Smooth muscle cell (in vitro differentiated cells): ENCODE measurements around the gene CEP95. TPM values are rescaled to one million over a fixed set of nuclear protein-coding genes. Genes with fewer than 3 reads are reported as not detected.

Experiments
- DNase-seq: peaks from one replicate; lab custom pipeline; 2025; ENCODE audit not compliant: unreplicated experiment; lab: John Stamatoyannopoulos, UW
- H2AFZ ChIP-seq: fragments of 200-600 bp; sonication (generic); 2 replicates; pipeline ENCODE4 v1.6.0; 2016; ENCODE audit warnings: antibody characterized with exemption, low read depth, mild to moderate bottlenecking
- H3F3A ChIP-seq: fragments of 200-600 bp; sonication (generic); 2 replicates; pipeline ENCODE4 v1.6.0; 2017; ENCODE audit warnings: antibody characterized with exemption, low read depth
- H3K27ac ChIP-seq: fragments of 200-600 bp; sonication (generic); 2 replicates; pipeline ENCODE4 v1.5.1; 2016; ENCODE audit warnings: low read depth, mild to moderate bottlenecking
- H3K27me3 ChIP-seq: fragments of 200-600 bp; sonication (generic); 2 replicates; pipeline ENCODE4 v1.6.1; 2016; ENCODE audit warnings: low read depth, mild to moderate bottlenecking
- H3K36me3 ChIP-seq: fragments of 200-600 bp; sonication (generic); 2 replicates; pipeline ENCODE4 v1.5.1; 2016; ENCODE audit warnings: low read depth
- H3K4me1 ChIP-seq: fragments of 200-600 bp; sonication (generic); 2 replicates; pipeline ENCODE4 v1.5.1; 2016; ENCODE audit warnings: low read depth
- H3K4me2 ChIP-seq: fragments of 200-600 bp; sonication (generic); 2 replicates; pipeline ENCODE4 v1.6.0; 2016; ENCODE audit warnings: mild to moderate bottlenecking
- H3K4me3 ChIP-seq: fragments of 200-600 bp; sonication (generic); 2 replicates; pipeline ENCODE4 v1.5.1; 2016; ENCODE audit warnings: mild to moderate bottlenecking
- H3K79me2 ChIP-seq: fragments of 200-600 bp; sonication (generic); 2 replicates; pipeline ENCODE4 v1.6.0; 2016; ENCODE audit warnings: low read depth, mild to moderate bottlenecking
- H3K9ac ChIP-seq: fragments of 200-600 bp; sonication (generic); 2 replicates; pipeline ENCODE4 v1.6.0; 2016; ENCODE audit warnings: low read depth
- H3K9me3 ChIP-seq: fragments of 200-600 bp; sonication (generic); replicated peaks from 2 replicates; pipeline ENCODE4 v1.5.1; 2016; ENCODE audit warnings: low read depth
- H4K20me1 ChIP-seq: fragments of 200-600 bp; sonication (generic); 2 replicates; pipeline ENCODE4 v1.6.0; 2016; ENCODE audit warnings: low read depth
- WGBS: methylation state at CpG from one replicate; pipeline ENCODE4 v1.1.7; 2016; ENCODE audit warnings: low lambda C conversion rate; 5-methylcytosine and 5-hydroxymethylcytosine counted together
- polyA plus RNA-seq: library from polyadenylated mRNA; unstranded; fragments of >200 nt; fragmentation: Nextera tagmentation; extraction: Ambion mirVana; gene quantifications from 2 replicates; pipeline ENCODE4 v1.2.1, GENCODE V29; 2016
- total RNA-seq: library from RNA; depleted of rRNA; stranded (reverse); fragments of >200 nt; gene quantifications from 2 replicates; pipeline ENCODE4 v1.2.3, GENCODE V29; 2014
- TF ChIP-seq, protein P1 (sequence below): fragments of 200-600 bp; sonication (generic); IDR thresholded peaks from 2 replicates; pipeline ENCODE4 v1.5.1; 2017; ENCODE audit warnings: borderline replicate concordance, mild to moderate bottlenecking, antibody characterized with exemption; ENCODE audit not compliant: insufficient read depth, poor library complexity, severe bottlenecking

Gene CEP95
- total and polyA plus RNA-seq, 2 experiments from 2014 or later, result 21.3 to 55.4 TPM

- no peak overlapping the region for H3K9ac ChIP-seq
- H3K27me3 ChIP-seq, result no peaks in the 10 kb centered on the region
- TF ChIP-seq, protein P1, sequence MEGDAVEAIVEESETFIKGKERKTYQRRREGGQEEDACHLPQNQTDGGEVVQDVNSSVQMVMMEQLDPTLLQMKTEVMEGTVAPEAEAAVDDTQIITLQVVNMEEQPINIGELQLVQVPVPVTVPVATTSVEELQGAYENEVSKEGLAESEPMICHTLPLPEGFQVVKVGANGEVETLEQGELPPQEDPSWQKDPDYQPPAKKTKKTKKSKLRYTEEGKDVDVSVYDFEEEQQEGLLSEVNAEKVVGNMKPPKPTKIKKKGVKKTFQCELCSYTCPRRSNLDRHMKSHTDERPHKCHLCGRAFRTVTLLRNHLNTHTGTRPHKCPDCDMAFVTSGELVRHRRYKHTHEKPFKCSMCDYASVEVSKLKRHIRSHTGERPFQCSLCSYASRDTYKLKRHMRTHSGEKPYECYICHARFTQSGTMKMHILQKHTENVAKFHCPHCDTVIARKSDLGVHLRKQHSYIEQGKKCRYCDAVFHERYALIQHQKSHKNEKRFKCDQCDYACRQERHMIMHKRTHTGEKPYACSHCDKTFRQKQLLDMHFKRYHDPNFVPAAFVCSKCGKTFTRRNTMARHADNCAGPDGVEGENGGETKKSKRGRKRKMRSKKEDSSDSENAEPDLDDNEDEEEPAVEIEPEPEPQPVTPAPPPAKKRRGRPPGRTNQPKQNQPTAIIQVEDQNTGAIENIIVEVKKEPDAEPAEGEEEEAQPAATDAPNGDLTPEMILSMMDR, result no peak
- H3K27ac ChIP-seq, result peak overlapping the region; percentile 17
- DNase-seq, result no peak
- WGBS, result 92% methylated on average over 5 of the region's 5 CpGs
- H3K4me2 ChIP-seq, result no peak overlapping the region
- H3K9me3 ChIP-seq, result no peaks in the 10 kb centered on the region
- peaks cover 37% of the 10 kb centered on the region for H3F3A ChIP-seq
- no peaks in the 10 kb centered on the region for H3K79me2 ChIP-seq
- no peaks in the 10 kb centered on the region for H3K4me1 ChIP-seq
- peaks cover 7% of the 10 kb centered on the region for H4K20me1 ChIP-seq
- no peak overlapping the region for H2AFZ ChIP-seq
- H3K36me3 ChIP-seq, result peaks cover 24% of the 10 kb centered on the region
- no peak overlapping the region for H3K4me3 ChIP-seq
Measured at GRCh38 chr17:64531955-64532371, 25.2 kb downstream of the CEP95 start.

DNA sequence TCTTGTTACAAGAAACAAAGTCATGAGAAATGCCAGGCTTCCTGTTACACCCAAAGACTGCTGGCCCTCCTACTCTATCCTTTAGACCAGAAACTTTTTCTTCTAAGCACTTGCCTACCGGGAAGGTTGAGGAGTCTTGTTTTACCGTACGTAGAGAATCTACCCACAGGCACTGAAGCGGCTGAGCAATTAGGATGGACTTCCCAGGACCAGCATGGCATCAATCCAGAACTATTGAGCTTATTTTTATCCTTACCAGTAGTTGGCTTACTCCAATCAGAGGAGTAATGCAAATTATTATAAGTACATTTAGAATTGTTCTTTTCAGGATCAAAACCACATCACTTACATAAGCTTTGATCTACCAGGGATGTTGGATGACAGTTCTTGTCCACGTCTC is 25.6 kb downstream of the CEP95 start:
- Histone ChIP-seq H2AFZ (no peak overlapping the region), H3K4me3 (no peak overlapping the region), H3K79me2 (no peaks in the 10 kb centered on the region), H3K9ac (no peak overlapping the region), H4K20me1 (peaks cover 7% of the 10 kb centered on the region), H3K9me3 (no peaks in the 10 kb centered on the region), H3K27me3 (no peaks in the 10 kb centered on the region), H3K4me2 (no peak overlapping the region), H3K36me3 (peaks cover 22% of the 10 kb centered on the region), H3K4me1 (no peaks in the 10 kb centered on the region), H3F3A (peaks cover 33% of the 10 kb centered on the region), H3K27ac (peak overlapping the region; percentile 27)
- 96% methylated on average over 5 of the region's 5 CpGs for WGBS
- DNase-seq, result no peak
- TF ChIP-seq, protein P1, result no peak

DNA sequence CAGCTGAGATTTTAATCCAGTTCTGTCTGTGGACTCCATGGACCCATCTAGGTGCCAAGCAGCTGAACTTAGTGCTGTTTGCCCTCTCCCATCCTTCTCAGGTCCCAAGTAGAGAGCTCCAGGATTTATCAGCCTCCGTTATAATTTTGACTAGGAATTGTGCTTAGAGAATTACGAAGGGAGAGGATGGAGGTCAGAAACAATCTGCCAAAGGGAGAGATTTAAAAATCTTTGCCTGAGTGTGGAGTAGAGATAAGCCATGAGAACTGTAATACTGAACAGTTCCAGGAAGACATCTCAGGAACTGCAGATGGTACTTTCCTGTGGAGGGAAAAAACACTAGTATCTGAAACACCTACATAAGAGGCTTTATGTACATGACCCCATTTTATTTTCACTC is 27.0 kb downstream of the CEP95 start:
- 94% methylated on average over 2 of the region's 2 CpGs for WGBS
- Histone ChIP-seq H3K4me2 (no peak overlapping the region), H3K36me3 (peaks cover 15% of the 10 kb centered on the region), H3K9me3 (no peaks in the 10 kb centered on the region), H3F3A (peaks cover 27% of the 10 kb centered on the region), H3K4me3 (no peak overlapping the region), H4K20me1 (peaks cover 7% of the 10 kb centered on the region), H3K27me3 (no peaks in the 10 kb centered on the region), H3K9ac (no peak overlapping the region), H3K27ac (peak overlapping the region; percentile 18), H2AFZ (no peak overlapping the region), H3K79me2 (no peaks in the 10 kb centered on the region), H3K4me1 (no peaks in the 10 kb centered on the region)
- DNase-seq, result no peak
- TF ChIP-seq, protein P1, result no peak

DNA sequence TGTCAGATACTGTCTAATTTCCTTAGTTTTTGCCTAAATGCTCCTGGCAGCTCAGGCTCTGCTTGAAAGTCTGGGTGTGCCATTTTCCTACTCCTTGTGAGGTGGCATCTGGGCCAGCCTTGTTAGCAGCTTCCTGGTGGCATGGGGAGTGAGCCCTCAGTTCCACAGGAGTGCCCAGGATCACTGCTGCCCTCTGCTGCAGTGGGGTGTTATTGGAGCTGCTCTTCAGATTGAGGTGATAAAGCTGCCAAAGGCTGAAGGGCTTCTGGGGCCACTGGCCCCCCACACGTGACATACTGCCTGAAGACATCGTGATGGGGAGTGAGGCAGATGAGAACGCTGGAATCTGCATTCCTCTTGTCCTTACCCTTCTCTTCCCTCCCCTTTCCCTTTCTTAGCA is 27.4 kb downstream of the CEP95 start:
- WGBS, result 93% methylated on average over 3 of the region's 3 CpGs

More for the DNA sequence above, 27.4 kb downstream of the CEP95 start:
- Histone ChIP-seq H3K79me2 (no peaks in the 10 kb centered on the region), H3K27ac (peak overlapping the region; percentile 18), H3K36me3 (peaks cover 11% of the 10 kb centered on the region), H3K4me2 (no peak overlapping the region), H3K9ac (no peak overlapping the region), H4K20me1 (peaks cover 4% of the 10 kb centered on the region), H3K9me3 (no peaks in the 10 kb centered on the region), H3K4me3 (no peak overlapping the region), H3F3A (peaks cover 27% of the 10 kb centered on the region), H3K27me3 (no peaks in the 10 kb centered on the region), H3K4me1 (no peaks in the 10 kb centered on the region), H2AFZ (no peak overlapping the region)
- TF ChIP-seq, protein P1, result no peak
- no peak for DNase-seq
